H1 (cell line): ENCODE results near the gene SKAP1. TPM values are rescaled to one million over a fixed set of nuclear protein-coding genes. Genes with fewer than 3 reads are reported as not detected.

Experiments
- CTCF ChIA-PET: fragments of 300-600 bp; sonication (Branson Sonifier 250); formaldehyde crosslinking; loops from one replicate; lab custom pipeline; 2021; ENCODE audit not compliant: partially characterized antibody; lab: Charles Lee
- POLR2A ChIA-PET: fragments of 300-600 bp; sonication (Branson Sonifier 250); formaldehyde crosslinking; loops from one replicate; lab custom pipeline; 2021; ENCODE audit warnings: inconsistent platforms; ENCODE audit not compliant: partially characterized antibody; lab: Charles Lee
- DNase-seq, 2 experiments: peaks; one replicate each; pipeline versions ENCODE4 v3.0.0 to v3.0.0-alpha.2; 2010 to 2022; ENCODE audit warnings: low spot score in 2 of 2, low read depth in 1 of 2, mixed read lengths in 1 of 2
- FAIRE-seq: peaks from 2 replicates; lab custom pipeline; 2011; peaks lifted over from hg19 to GRCh38; lab: Jason Lieb, UNC
- H2AFZ ChIP-seq: 2 replicates; pipeline ENCODE4 v1.8.1; 2012; ENCODE audit warnings: low read length, inconsistent platforms
- H2AK5ac ChIP-seq: 2 replicates; pipeline ENCODE4 v1.6.1; 2013; ENCODE audit warnings: low read depth, low read length
- H2BK120ac ChIP-seq: replicated peaks from 2 replicates; pipeline ENCODE3; 2013; ENCODE audit warnings: low read depth, low read length, inconsistent platforms
- H2BK12ac ChIP-seq: 2 replicates; pipeline ENCODE4 v1.6.1; 2013; ENCODE audit warnings: low read depth, low read length
- H2BK15ac ChIP-seq: 2 replicates; pipeline ENCODE4 v1.6.1; 2013; ENCODE audit warnings: low read length
- H2BK20ac ChIP-seq: 2 replicates; pipeline ENCODE4 v1.6.1; 2013; ENCODE audit warnings: low read length
- H2BK5ac ChIP-seq: 2 replicates; pipeline ENCODE4 v1.6.1; 2013; ENCODE audit warnings: low read depth, low read length
- H3K14ac ChIP-seq: 2 replicates; pipeline ENCODE4 v1.6.1; 2013; ENCODE audit warnings: inconsistent platforms; ENCODE audit not compliant: insufficient read length
- H3K18ac ChIP-seq: 2 replicates; pipeline ENCODE4 v1.6.1; 2013; ENCODE audit warnings: low read length; ENCODE audit errors: extremely low read depth
- H3K23ac ChIP-seq: 2 replicates; pipeline ENCODE4 v1.6.1; 2013; ENCODE audit warnings: inconsistent platforms; ENCODE audit not compliant: insufficient read length
- H3K23me2 ChIP-seq: 2 replicates; pipeline ENCODE4 v1.6.1; 2013; ENCODE audit warnings: low read depth, low read length
- H3K27ac ChIP-seq: 2 replicates; pipeline ENCODE4 v1.6.1; 2011; ENCODE audit warnings: low read depth, low read length, inconsistent platforms
- H3K27me3 ChIP-seq, 4 experiments: replicated peaks in 1 of 4; 1 replicate in 1 of 4; 2 replicates in 3 of 4; pipeline versions ENCODE4 v1.6.1 to v1.8.1; 2011 to 2013; ENCODE audit warnings: low read length in 3 of 4, mild to moderate bottlenecking in 3 of 4, inconsistent platforms in 2 of 4, mixed read lengths in 2 of 4, moderate library complexity in 1 of 4; ENCODE audit not compliant: control insufficient read depth in 3 of 4, insufficient read depth in 3 of 4; ENCODE audit errors: extremely low read depth in 1 of 4
- H3K36me3 ChIP-seq, 4 experiments: 2 replicates each; pipeline versions ENCODE4 v1.6.1 to v1.8.1; 2011 to 2013; ENCODE audit warnings: mild to moderate bottlenecking in 4 of 4, low read length in 3 of 4, moderate library complexity in 2 of 4, control low read depth in 1 of 4, inconsistent platforms in 1 of 4; ENCODE audit not compliant: insufficient read depth in 4 of 4, control insufficient read depth in 2 of 4
- H3K4ac ChIP-seq: replicated peaks from 2 replicates; pipeline ENCODE3; 2013; ENCODE audit warnings: low read length, low read depth, mixed read lengths, inconsistent platforms; ENCODE audit not compliant: insufficient read length
- H3K4me1 ChIP-seq, 4 experiments: replicated peaks in 1 of 4; 1 replicate in 1 of 4; 2 replicates in 3 of 4; pipeline versions ENCODE4 v1.6.1 to v1.8.1; 2011 to 2013; ENCODE audit warnings: low read length in 3 of 4, inconsistent platforms in 2 of 4, mixed read lengths in 1 of 4; ENCODE audit not compliant: insufficient read depth in 4 of 4, control insufficient read depth in 3 of 4
- H3K4me2 ChIP-seq, 2 experiments: 2 replicates each; pipeline versions ENCODE4 v1.6.1 to v1.8.1; 2011 to 2013; ENCODE audit warnings: low read depth in 2 of 2, low read length in 2 of 2, control low read depth in 1 of 2, inconsistent platforms in 1 of 2, mild to moderate bottlenecking in 1 of 2; ENCODE audit not compliant: insufficient read depth in 1 of 2
- H3K4me3 ChIP-seq, 4 experiments: fragments of 200-600, 300-600 bp in 1 of 4; sonication (generic), shearing (Covaris generic), sonication (Bioruptor Twin) in 1 of 4; 2 replicates each; pipeline versions ENCODE4 v1.5.1 to v1.8.1; 2011 to 2016; ENCODE audit warnings: low read length in 4 of 4, low read depth in 3 of 4, control low read depth in 2 of 4, inconsistent platforms in 2 of 4, mild to moderate bottlenecking in 2 of 4, mixed read lengths in 1 of 4, moderate library complexity in 1 of 4; ENCODE audit not compliant: insufficient read depth in 2 of 4; ENCODE audit errors: extremely low read depth in 1 of 4
- H3K56ac ChIP-seq: replicated peaks from 2 replicates; pipeline ENCODE3; 2013; ENCODE audit warnings: low read depth, mild to moderate bottlenecking, mixed read lengths, low read length, inconsistent platforms; ENCODE audit not compliant: insufficient read length
- H3K79me1 ChIP-seq: 2 replicates; pipeline ENCODE4 v1.6.1; 2013; ENCODE audit warnings: low read depth, low read length, control low read depth
- H3K79me2 ChIP-seq, 2 experiments: 2 replicates each; pipeline versions ENCODE4 v1.6.1 to v1.8.1; 2012 to 2013; ENCODE audit warnings: low read length in 2 of 2, mild to moderate bottlenecking in 2 of 2, inconsistent platforms in 1 of 2; ENCODE audit not compliant: insufficient read depth in 2 of 2, control insufficient read depth in 1 of 2
- H3K9ac ChIP-seq, 4 experiments: replicated peaks in 1 of 4; 1 replicate in 1 of 4; 2 replicates in 3 of 4; pipeline versions ENCODE4 v1.6.1 to v1.8.1; 2011 to 2013; ENCODE audit warnings: low read depth in 3 of 4, low read length in 3 of 4, control low read depth in 2 of 4, mild to moderate bottlenecking in 2 of 4, moderate library complexity in 2 of 4, inconsistent platforms in 1 of 4; ENCODE audit errors: extremely low read depth in 1 of 4
- H3K9me3 ChIP-seq, 2 experiments: 2 replicates each; pipeline versions ENCODE4 v1.6.1 to v1.8.1; 2012 to 2013; ENCODE audit warnings: mild to moderate bottlenecking in 2 of 2, moderate library complexity in 2 of 2, control low read depth in 1 of 2, inconsistent platforms in 1 of 2, low read depth in 1 of 2, low read length in 1 of 2, mixed read lengths in 1 of 2; ENCODE audit not compliant: insufficient read depth in 2 of 2
- H4K20me1 ChIP-seq, 2 experiments: replicated peaks in 1 of 2; 2 replicates each; pipeline versions ENCODE3 to v1.8.1; 2011 to 2013; ENCODE audit warnings: inconsistent platforms in 2 of 2, low read length in 2 of 2, mild to moderate bottlenecking in 1 of 2; ENCODE audit not compliant: insufficient read depth in 2 of 2, control insufficient read depth in 1 of 2
- H4K5ac ChIP-seq: 2 replicates; pipeline ENCODE4 v1.6.1; 2013; ENCODE audit warnings: low read length, low read depth, mixed read lengths, inconsistent platforms; ENCODE audit not compliant: insufficient read length
- H4K8ac ChIP-seq: 2 replicates; pipeline ENCODE4 v1.8.0; 2013; ENCODE audit warnings: mild to moderate bottlenecking, moderate library complexity, low read length, inconsistent platforms; ENCODE audit not compliant: insufficient read depth; ENCODE audit errors: extremely low read depth
- H4K91ac ChIP-seq: replicated peaks from 2 replicates; pipeline ENCODE3; 2013; ENCODE audit warnings: low read length, mixed read lengths, inconsistent platforms; ENCODE audit not compliant: insufficient read length
- ATF3 ChIP-seq: IDR thresholded peaks from 2 replicates; pipeline ENCODE4 v1.6.1; 2011; ENCODE audit warnings: low read depth, mild to moderate bottlenecking, low read length; ENCODE audit not compliant: insufficient read depth
- CHD1 ChIP-seq: IDR thresholded peaks from 2 replicates; pipeline ENCODE4 v1.6.1; 2012; ENCODE audit warnings: low read depth, low read length, improper control_type of control experiment
- CTCF ChIP-seq, 3 experiments: IDR thresholded peaks; 1 replicate in 2 of 3; 2 replicates in 1 of 3; pipeline versions ENCODE4 v1.5.1 to v1.6.1; 2011; ENCODE audit warnings: low read length in 3 of 3, mild to moderate bottlenecking in 3 of 3, inconsistent platforms in 2 of 3, low read depth in 1 of 3, moderate library complexity in 1 of 3; ENCODE audit not compliant: insufficient read depth in 1 of 3; ENCODE audit errors: control extremely low read depth in 1 of 3
- KDM4A ChIP-seq: IDR thresholded peaks from one replicate; pipeline ENCODE4 v1.7.1; 2012; ENCODE audit warnings: low read depth, mild to moderate bottlenecking, moderate library complexity, low read length, inconsistent platforms; ENCODE audit not compliant: severe bottlenecking
- RAD21 ChIP-seq, 2 experiments: IDR thresholded peaks in 1 of 2; conservative IDR thresholded peaks in 1 of 2; 2 replicates each; pipeline ENCODE4 v1.6.1; 2011; ENCODE audit warnings: low read depth in 2 of 2, low read length in 2 of 2, improper control_type of control experiment in 1 of 2, inconsistent platforms in 1 of 2, mild to moderate bottlenecking in 1 of 2, moderate library complexity in 1 of 2
- SIRT6 ChIP-seq: IDR thresholded peaks from one replicate; pipeline ENCODE4 v1.7.1; 2012; ENCODE audit warnings: low read length, inconsistent platforms
- TAF1 ChIP-seq: IDR thresholded peaks from 2 replicates; pipeline ENCODE4 v1.6.1; 2011; ENCODE audit warnings: mild to moderate bottlenecking, low read depth, low read length
- TAF7 ChIP-seq: optimal IDR thresholded peaks from 2 replicates; pipeline ENCODE3; 2011; ENCODE audit warnings: low read depth, mild to moderate bottlenecking, inconsistent platforms, low read length, moderate library complexity, borderline replicate concordance
- WGBS, 2 experiments: shearing (Covaris generic) in 1 of 2; methylation state at CpG; one replicate each; pipeline versions ENCODE4 v1.1.6 to v1.1.7; 2013 to 2015; ENCODE audit warnings: low lambda C conversion rate in 2 of 2, mixed read lengths in 2 of 2, inconsistent platforms in 1 of 2, low coverage in 1 of 2, missing lambda C conversion rate in 1 of 2; ENCODE audit not compliant: insufficient replicate concordance in 2 of 2, insufficient coverage in 1 of 2, insufficient read length in 1 of 2; ENCODE audit errors: extremely low coverage in 1 of 2, missing lambda C conversion rate in 1 of 2; 5-methylcytosine and 5-hydroxymethylcytosine counted together
- polyA plus RNA-seq, 7 experiments: library from polyadenylated mRNA; depleted of rRNA in 3 of 7; stranded (reverse) in 5 of 7; unstranded in 2 of 7; fragments of >200 nt in 5 of 7; fragments of 200-250 nt in 2 of 7; gene quantifications; 1 replicate in 5 of 7; 2 replicates in 1 of 7; 4 replicates in 1 of 7; pipeline versions ENCODE4 v1.2.1 to v1.2.3, GENCODE V29; 2011 to 2013; ENCODE audit warnings: missing spikeins in 2 of 7, mixed read lengths in 2 of 7
- total RNA-seq: library from RNA; stranded (reverse); fragmentation: NEBNext Ultra II Directional; extraction: Animal tissue kit (Norgen Biotek cat#: 25700); gene quantifications from 2 replicates; pipeline ENCODE4 v1.2.1, GENCODE V29; 2021

Gene SKAP1
- total and polyA plus RNA-seq, 2 of the 8 experiments (the other 6 are each of a cell fraction or from before 2014, with no cell fraction given): not detected

GRCh38 chr17:48173191-48173984 is 256.6 kb downstream of the SKAP1 start:
- no peak overlapping the region for H3K9ac ChIP-seq
- H4K5ac ChIP-seq: no peak overlapping the region
- H3K4me3 ChIP-seq: no peak overlapping the region
- H3K23me2 ChIP-seq: no peaks in the 10 kb centered on the region
- H4K20me1 ChIP-seq: no peaks in the 10 kb centered on the region
- H3K27me3 ChIP-seq: peaks cover 0 to 2% (median 0%) of the 10 kb centered on the region in 4 experiments; a peak in 3 of 7 replicates
- FAIRE-seq: no peak
- no peak overlapping the region for H2BK20ac ChIP-seq
- H3K4ac ChIP-seq: no peak overlapping the region
- ChIA-PET CTCF (interaction anchor here (0.9 to 4.4 kb wide), 18 partner anchors 8 to 148 kb away, joined by 3 to 29 read pairs (median 4); no protein-coding TSS in a partner anchor), POLR2A (interaction anchor here (0.6 to 1.2 kb wide), 2 partner anchors 9 to 65 kb away, joined by 3 to 4 read pairs; partner anchors contain the start of gene SNX11)
- H2AK5ac ChIP-seq: no peak overlapping the region
- peaks cover 0 to 5% (median 1%) of the 10 kb centered on the region in 4 experiments; a peak in 2 of 7 replicates for H3K4me1 ChIP-seq
- H4K91ac ChIP-seq: no peak overlapping the region
- H3K23ac ChIP-seq: no peak overlapping the region
- H3K79me2 ChIP-seq: no peaks in the 10 kb centered on the region
- H3K56ac ChIP-seq: no peak overlapping the region
- H2AFZ ChIP-seq: no peak overlapping the region
- H3K36me3 ChIP-seq: no peaks in the 10 kb centered on the region
- no peak overlapping the region for H3K4me2 ChIP-seq
- H3K14ac ChIP-seq: no peak overlapping the region
- no peak overlapping the region for H2BK120ac ChIP-seq
- H3K9me3 ChIP-seq: no peaks in the 10 kb centered on the region
- no peak overlapping the region for H2BK15ac ChIP-seq
- H2BK5ac ChIP-seq: no peak overlapping the region
- no peaks in the 10 kb centered on the region for H3K79me1 ChIP-seq
- H3K18ac ChIP-seq: no peak overlapping the region
- DNase-seq: no peak
- H2BK12ac ChIP-seq: no peak overlapping the region
- 73% methylated on average over 8 of the region's 8 CpGs; no CpG with 5 or more reads in 1 of the 2 experiments for WGBS, 2 experiments
- H4K8ac ChIP-seq: no peak overlapping the region
- no peak overlapping the region for H3K27ac ChIP-seq
- TF ChIP-seq KDM4A (no peak), RAD21 (IDR thresholded peaks at IDR 0.05 in 1 of 2, conservative IDR thresholded peaks at IDR 0.05 in 1 of 2; ENCODE audit: low read depth in 2 of 2, low read length in 2 of 2) (no peak), TAF7 (no peak), SIRT6 (no peak), ATF3 (no peak), TAF1 (no peak), CHD1 (no peak), CTCF (IDR thresholded peaks at IDR 0.05; ENCODE audit: control extremely low read depth in 1 of 3, insufficient read depth in 1 of 3, low read depth in 1 of 3, low read length in 3 of 3) (no peak)
